GM18519 (cell line): ENCODE data around the gene PAPSS2.
"Not testable (repeated sequence)": the region's sequence is repeated elsewhere in the genome, so short reads cannot be mapped to it uniquely, and the experiment has no call there.

Experiments used
- ATAC-seq: cut with Tn5 transposase; IDR thresholded peaks from one replicate; pipeline ENCODE4 v1.9.1; 2021; ENCODE audit warnings: mild to moderate bottlenecking, moderate library complexity; ENCODE audit not compliant: unreplicated experiment, low FRiP score

Gene PAPSS2

GRCh38 chr10:87642486-87642885 lies 17.2 kb upstream of the PAPSS2 start:
- no peak for ATAC-seq

GRCh38 chr10:87642988-87643387 lies 16.7 kb upstream of the PAPSS2 start:
- no peak for ATAC-seq

- no peak for ATAC-seq
Measured at GRCh38 chr10:87643920-87644319, 15.8 kb upstream of the PAPSS2 start.

GRCh38 chr10:87644500-87644899 lies 15.2 kb upstream of the PAPSS2 start:
- not testable (repeated sequence) for ATAC-seq

- ATAC-seq = no peak
Measured at GRCh38 chr10:87646192-87646909, 13.3 kb upstream of the PAPSS2 start.

- no peak for ATAC-seq
Measured at GRCh38 chr10:87646935-87647334, 12.7 kb upstream of the PAPSS2 start.

GRCh38 chr10:87650838-87651589 lies 8.7 kb upstream of the PAPSS2 start:
- no peak for ATAC-seq

- no peak for ATAC-seq
Measured at GRCh38 chr10:87651801-87652200, 7.9 kb upstream of the PAPSS2 start.

GRCh38 chr10:87652261-87652660 lies 7.4 kb upstream of the PAPSS2 start:
- ATAC-seq = no peak

GRCh38 chr10:87654212-87654611 lies 5.5 kb upstream of the PAPSS2 start:
- no peak for ATAC-seq

- no peak for ATAC-seq
Measured at GRCh38 chr10:87656431-87657072, 3.1 kb upstream of the PAPSS2 start.

GRCh38 chr10:87657371-87657770 lies 2.3 kb upstream of the PAPSS2 start:
- ATAC-seq = no peak

- no peak for ATAC-seq
Measured at GRCh38 chr10:87658321-87658795, 1.3 kb upstream of the PAPSS2 start.

GRCh38 chr10:87658858-87659555 lies 671 bp upstream of the PAPSS2 start:
- ATAC-seq = no peak

GRCh38 chr10:87660484-87661133 lies 931 bp downstream of the PAPSS2 start:
- no peak for ATAC-seq

- no peak for ATAC-seq
Measured at GRCh38 chr10:87661861-87662785, 2.4 kb downstream of the PAPSS2 start.

GRCh38 chr10:87664276-87664701 lies 4.6 kb downstream of the PAPSS2 start:
- no peak for ATAC-seq

GRCh38 chr10:87667493-87667892 lies 7.8 kb downstream of the PAPSS2 start:
- ATAC-seq = no peak
